ENCODE results near the gene AKR1E2.

DNA sequence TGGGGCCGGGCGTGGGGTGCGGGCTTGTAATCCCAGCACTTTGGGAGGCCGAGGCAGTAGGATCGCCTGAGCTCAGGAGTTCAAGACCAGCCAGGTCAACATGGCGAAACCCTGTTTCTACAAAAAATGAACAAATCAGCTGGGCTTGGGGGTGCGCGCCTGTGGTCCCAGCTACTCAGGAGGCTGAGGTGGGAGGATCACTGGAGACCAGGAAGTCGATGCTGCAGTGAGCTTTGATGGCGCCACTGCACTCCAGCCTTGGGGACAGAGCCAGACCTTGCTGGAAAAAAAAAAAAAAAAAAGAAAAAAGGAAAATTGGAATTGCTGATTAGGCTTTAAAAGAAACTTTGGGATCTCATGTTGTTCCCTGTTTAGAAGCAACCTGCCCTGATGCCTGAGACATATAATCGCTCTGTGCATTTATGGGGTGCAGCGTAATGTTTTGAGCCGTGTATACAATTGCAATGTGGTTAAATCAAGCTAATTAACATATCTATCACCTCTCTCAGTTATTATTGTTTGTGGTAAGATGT lies 851 bp downstream of the AKR1E2 start:
- TF ChIP-seq, protein P1, sequence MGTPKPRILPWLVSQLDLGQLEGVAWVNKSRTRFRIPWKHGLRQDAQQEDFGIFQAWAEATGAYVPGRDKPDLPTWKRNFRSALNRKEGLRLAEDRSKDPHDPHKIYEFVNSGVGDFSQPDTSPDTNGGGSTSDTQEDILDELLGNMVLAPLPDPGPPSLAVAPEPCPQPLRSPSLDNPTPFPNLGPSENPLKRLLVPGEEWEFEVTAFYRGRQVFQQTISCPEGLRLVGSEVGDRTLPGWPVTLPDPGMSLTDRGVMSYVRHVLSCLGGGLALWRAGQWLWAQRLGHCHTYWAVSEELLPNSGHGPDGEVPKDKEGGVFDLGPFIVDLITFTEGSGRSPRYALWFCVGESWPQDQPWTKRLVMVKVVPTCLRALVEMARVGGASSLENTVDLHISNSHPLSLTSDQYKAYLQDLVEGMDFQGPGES (IDR thresholded peaks at IDR 0.05) = no peak
- TF ChIP-seq CREB1 (IDR thresholded peaks at IDR 0.05; ENCODE audit: low read depth) = no peak
- TF ChIP-seq SMC3 (IDR thresholded peaks at IDR 0.05; ENCODE audit: borderline replicate concordance, low read length) = no peak
- TF ChIP-seq JUND (IDR thresholded peaks at IDR 0.05; ENCODE audit: low read depth, low read length) = no peak
- TF ChIP-seq, protein P2, sequence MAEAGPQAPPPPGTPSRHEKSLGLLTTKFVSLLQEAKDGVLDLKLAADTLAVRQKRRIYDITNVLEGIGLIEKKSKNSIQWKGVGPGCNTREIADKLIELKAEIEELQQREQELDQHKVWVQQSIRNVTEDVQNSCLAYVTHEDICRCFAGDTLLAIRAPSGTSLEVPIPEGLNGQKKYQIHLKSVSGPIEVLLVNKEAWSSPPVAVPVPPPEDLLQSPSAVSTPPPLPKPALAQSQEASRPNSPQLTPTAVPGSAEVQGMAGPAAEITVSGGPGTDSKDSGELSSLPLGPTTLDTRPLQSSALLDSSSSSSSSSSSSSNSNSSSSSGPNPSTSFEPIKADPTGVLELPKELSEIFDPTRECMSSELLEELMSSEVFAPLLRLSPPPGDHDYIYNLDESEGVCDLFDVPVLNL (IDR thresholded peaks at IDR 0.05; ENCODE audit: low read depth, low read length) = no peak
- no peak for TF ChIP-seq LARP7 (IDR thresholded peaks at IDR 0.05)
- TF ChIP-seq, protein P3, sequence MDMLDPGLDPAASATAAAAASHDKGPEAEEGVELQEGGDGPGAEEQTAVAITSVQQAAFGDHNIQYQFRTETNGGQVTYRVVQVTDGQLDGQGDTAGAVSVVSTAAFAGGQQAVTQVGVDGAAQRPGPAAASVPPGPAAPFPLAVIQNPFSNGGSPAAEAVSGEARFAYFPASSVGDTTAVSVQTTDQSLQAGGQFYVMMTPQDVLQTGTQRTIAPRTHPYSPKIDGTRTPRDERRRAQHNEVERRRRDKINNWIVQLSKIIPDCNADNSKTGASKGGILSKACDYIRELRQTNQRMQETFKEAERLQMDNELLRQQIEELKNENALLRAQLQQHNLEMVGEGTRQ (IDR thresholded peaks at IDR 0.05; ENCODE audit: borderline replicate concordance, low read depth, low read length) = no peak
- TF ChIP-seq NR2C2 (IDR thresholded peaks at IDR 0.05; ENCODE audit: borderline replicate concordance, control insufficient read depth, insufficient read length, low read depth) = no peak
- TF ChIP-seq POLR2A (IDR thresholded peaks at IDR 0.05; ENCODE audit: low read depth, low read length) = no peak
- TF ChIP-seq, protein P4, sequence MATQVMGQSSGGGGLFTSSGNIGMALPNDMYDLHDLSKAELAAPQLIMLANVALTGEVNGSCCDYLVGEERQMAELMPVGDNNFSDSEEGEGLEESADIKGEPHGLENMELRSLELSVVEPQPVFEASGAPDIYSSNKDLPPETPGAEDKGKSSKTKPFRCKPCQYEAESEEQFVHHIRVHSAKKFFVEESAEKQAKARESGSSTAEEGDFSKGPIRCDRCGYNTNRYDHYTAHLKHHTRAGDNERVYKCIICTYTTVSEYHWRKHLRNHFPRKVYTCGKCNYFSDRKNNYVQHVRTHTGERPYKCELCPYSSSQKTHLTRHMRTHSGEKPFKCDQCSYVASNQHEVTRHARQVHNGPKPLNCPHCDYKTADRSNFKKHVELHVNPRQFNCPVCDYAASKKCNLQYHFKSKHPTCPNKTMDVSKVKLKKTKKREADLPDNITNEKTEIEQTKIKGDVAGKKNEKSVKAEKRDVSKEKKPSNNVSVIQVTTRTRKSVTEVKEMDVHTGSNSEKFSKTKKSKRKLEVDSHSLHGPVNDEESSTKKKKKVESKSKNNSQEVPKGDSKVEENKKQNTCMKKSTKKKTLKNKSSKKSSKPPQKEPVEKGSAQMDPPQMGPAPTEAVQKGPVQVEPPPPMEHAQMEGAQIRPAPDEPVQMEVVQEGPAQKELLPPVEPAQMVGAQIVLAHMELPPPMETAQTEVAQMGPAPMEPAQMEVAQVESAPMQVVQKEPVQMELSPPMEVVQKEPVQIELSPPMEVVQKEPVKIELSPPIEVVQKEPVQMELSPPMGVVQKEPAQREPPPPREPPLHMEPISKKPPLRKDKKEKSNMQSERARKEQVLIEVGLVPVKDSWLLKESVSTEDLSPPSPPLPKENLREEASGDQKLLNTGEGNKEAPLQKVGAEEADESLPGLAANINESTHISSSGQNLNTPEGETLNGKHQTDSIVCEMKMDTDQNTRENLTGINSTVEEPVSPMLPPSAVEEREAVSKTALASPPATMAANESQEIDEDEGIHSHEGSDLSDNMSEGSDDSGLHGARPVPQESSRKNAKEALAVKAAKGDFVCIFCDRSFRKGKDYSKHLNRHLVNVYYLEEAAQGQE (IDR thresholded peaks at IDR 0.05; ENCODE audit: low read depth, low read length) = no peak
- no peak for TF ChIP-seq CEBPB (IDR thresholded peaks at IDR 0.05; ENCODE audit: borderline replicate concordance in 1 of 2, low read depth in 2 of 2, low read length in 2 of 2)

Data from GM12878 (cell line).